ENCODE data around the gene PLCH2. TPM values are rescaled to one million over a fixed set of nuclear protein-coding genes. Genes with fewer than 3 reads are reported as not detected.

Gene PLCH2
- polyA plus RNA-seq, 1 of the 3 experiments (the other 2 are of a cell fraction) = 0.08 TPM

DNA sequence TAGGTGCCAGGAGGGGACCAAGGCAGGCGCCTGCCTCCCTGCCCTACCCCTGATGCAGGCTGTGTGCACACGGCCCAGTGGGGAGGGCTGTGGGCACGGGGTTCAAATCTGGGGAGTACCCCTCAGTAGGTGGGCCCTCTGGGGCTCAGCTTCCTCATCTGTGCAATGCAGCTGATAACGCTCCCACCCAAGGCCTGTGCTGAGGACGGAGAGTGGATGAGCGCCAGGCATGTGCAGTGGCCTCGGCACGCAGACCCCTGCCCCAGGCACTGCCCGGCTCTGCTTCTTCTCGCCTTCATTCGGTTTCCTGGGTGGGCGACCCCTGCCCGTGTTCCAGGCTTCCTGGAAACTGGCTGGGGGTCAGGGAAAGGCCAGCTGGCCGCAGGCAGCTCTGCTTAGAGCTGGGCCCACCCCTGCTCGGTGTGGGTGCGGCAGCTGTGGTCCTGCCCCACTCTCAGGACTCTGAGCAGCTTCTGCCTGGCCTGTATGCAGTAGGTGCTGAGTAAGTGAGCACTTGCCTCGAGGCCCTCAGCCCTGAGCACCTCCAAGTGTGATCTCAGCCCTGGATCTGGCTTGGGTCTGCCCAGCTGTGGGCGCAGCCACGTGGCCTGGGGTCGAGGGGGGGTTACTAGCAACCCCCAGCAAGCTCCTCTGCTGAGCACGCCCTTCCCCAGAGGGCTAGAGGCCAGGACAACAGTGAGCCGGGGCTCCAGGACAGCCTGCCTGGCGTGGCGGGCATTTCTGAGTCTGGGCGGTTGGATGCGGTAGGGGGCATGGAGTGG lies 68.2 kb downstream of the PLCH2 start (continued):
- TF ChIP-seq EZH2phosphoT487 (IDR thresholded peaks at IDR 0.05; ENCODE audit: borderline replicate concordance, low read depth) (no peak), USF1 (IDR thresholded peaks at IDR 0.05; ENCODE audit: borderline replicate concordance, low read depth) (no peak), NRF1 (IDR thresholded peaks at IDR 0.05; ENCODE audit: low read depth, low read length) (no peak), POLR2AphosphoS5 (IDR thresholded peaks at IDR 0.05; ENCODE audit: low read depth, low read length) (no peak), GABPA (IDR thresholded peaks at IDR 0.05; ENCODE audit: low read depth) (no peak), JUND (IDR thresholded peaks at IDR 0.05) (no peak)
- TF ChIP-seq, protein P1, sequence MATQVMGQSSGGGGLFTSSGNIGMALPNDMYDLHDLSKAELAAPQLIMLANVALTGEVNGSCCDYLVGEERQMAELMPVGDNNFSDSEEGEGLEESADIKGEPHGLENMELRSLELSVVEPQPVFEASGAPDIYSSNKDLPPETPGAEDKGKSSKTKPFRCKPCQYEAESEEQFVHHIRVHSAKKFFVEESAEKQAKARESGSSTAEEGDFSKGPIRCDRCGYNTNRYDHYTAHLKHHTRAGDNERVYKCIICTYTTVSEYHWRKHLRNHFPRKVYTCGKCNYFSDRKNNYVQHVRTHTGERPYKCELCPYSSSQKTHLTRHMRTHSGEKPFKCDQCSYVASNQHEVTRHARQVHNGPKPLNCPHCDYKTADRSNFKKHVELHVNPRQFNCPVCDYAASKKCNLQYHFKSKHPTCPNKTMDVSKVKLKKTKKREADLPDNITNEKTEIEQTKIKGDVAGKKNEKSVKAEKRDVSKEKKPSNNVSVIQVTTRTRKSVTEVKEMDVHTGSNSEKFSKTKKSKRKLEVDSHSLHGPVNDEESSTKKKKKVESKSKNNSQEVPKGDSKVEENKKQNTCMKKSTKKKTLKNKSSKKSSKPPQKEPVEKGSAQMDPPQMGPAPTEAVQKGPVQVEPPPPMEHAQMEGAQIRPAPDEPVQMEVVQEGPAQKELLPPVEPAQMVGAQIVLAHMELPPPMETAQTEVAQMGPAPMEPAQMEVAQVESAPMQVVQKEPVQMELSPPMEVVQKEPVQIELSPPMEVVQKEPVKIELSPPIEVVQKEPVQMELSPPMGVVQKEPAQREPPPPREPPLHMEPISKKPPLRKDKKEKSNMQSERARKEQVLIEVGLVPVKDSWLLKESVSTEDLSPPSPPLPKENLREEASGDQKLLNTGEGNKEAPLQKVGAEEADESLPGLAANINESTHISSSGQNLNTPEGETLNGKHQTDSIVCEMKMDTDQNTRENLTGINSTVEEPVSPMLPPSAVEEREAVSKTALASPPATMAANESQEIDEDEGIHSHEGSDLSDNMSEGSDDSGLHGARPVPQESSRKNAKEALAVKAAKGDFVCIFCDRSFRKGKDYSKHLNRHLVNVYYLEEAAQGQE (IDR thresholded peaks at IDR 0.05; ENCODE audit: low read depth, low read length) = no peak

- H3K9ac ChIP-seq = no peak overlapping the region
- POLR2A ChIA-PET = interaction anchor here (0.6 to 3.6 kb wide), 9 partner anchors 11 to 85 kb away, joined by 3 to 24 read pairs (median 6); partner anchors contain the start of genes PANK4 and PLCH2
- H3K4me2 ChIP-seq = no peak overlapping the region
- TF ChIP-seq, protein P2, sequence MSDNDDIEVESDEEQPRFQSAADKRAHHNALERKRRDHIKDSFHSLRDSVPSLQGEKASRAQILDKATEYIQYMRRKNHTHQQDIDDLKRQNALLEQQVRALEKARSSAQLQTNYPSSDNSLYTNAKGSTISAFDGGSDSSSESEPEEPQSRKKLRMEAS (IDR thresholded peaks at IDR 0.05; ENCODE audit: low read depth) = no peak
- no peak for TF ChIP-seq JUND (IDR thresholded peaks at IDR 0.05)
- no peak for TF ChIP-seq RFX5 (IDR thresholded peaks at IDR 0.05; ENCODE audit: low read length)
- TF ChIP-seq, protein P3, sequence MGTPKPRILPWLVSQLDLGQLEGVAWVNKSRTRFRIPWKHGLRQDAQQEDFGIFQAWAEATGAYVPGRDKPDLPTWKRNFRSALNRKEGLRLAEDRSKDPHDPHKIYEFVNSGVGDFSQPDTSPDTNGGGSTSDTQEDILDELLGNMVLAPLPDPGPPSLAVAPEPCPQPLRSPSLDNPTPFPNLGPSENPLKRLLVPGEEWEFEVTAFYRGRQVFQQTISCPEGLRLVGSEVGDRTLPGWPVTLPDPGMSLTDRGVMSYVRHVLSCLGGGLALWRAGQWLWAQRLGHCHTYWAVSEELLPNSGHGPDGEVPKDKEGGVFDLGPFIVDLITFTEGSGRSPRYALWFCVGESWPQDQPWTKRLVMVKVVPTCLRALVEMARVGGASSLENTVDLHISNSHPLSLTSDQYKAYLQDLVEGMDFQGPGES (IDR thresholded peaks at IDR 0.05; ENCODE audit: low read depth, low read length) = no peak
- no peak for TF ChIP-seq TEAD4 (IDR thresholded peaks at IDR 0.05; ENCODE audit: borderline replicate concordance, insufficient read depth)
- TF ChIP-seq USF1 (IDR thresholded peaks at IDR 0.05; ENCODE audit: borderline replicate concordance, low read depth) = no peak
- TF ChIP-seq, protein P4, sequence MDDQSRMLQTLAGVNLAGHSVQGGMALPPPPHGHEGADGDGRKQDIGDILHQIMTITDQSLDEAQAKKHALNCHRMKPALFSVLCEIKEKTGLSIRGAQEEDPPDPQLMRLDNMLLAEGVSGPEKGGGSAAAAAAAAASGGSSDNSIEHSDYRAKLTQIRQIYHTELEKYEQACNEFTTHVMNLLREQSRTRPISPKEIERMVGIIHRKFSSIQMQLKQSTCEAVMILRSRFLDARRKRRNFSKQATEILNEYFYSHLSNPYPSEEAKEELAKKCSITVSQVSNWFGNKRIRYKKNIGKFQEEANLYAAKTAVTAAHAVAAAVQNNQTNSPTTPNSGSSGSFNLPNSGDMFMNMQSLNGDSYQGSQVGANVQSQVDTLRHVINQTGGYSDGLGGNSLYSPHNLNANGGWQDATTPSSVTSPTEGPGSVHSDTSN (IDR thresholded peaks at IDR 0.05) = no peak
- TF ChIP-seq NRF1 (IDR thresholded peaks at IDR 0.05; ENCODE audit: low read depth, low read length) = no peak
- TF ChIP-seq YY1 (IDR thresholded peaks at IDR 0.05; ENCODE audit: low read depth) = no peak
- no peak for TF ChIP-seq FOXM1 (IDR thresholded peaks at IDR 0.05; ENCODE audit: low read depth)
- TF ChIP-seq FOXJ3 (CRISPR knock-in tag; IDR thresholded peaks at IDR 0.05) = no peak
- no peak for TF ChIP-seq SMC3 (IDR thresholded peaks at IDR 0.05; ENCODE audit: low read depth, low read length)
- no peaks in the 10 kb centered on the region for H3F3A ChIP-seq (replicated peaks; ENCODE audit: insufficient read depth)
- no peaks in the 10 kb centered on the region for H3K9me2 ChIP-seq
- CTCF ChIA-PET = interaction anchor here (0.8 to 5.1 kb wide), 12 partner anchors 13 to 131 kb away, joined by 3 to 53 read pairs (median 7); partner anchors contain the start of gene HES5
- H3K36me3 ChIP-seq (replicated peaks in 1 of 2; ENCODE audit: control insufficient read depth in 1 of 2, insufficient read depth in 2 of 2, low read length in 1 of 2) = no peaks in the 10 kb centered on the region
- no peaks in the 10 kb centered on the region for H3K27me3 ChIP-seq (ENCODE audit: insufficient read depth)
- H3K9me3 ChIP-seq = no peaks in the 10 kb centered on the region
- H3K27ac ChIP-seq (ENCODE audit: low read depth in 2 of 2, low read length in 1 of 2) = peak overlapping the region in 1 of 2 experiments; percentile 97; a peak in 2 of 4 replicates
- peaks cover 0 to 56% of the 10 kb centered on the region in 2 experiments; a peak in 1 of 4 replicates for H3K4me1 ChIP-seq (ENCODE audit: control insufficient read depth in 1 of 2, insufficient read depth in 2 of 2, low read depth in 1 of 2, low read length in 1 of 2)
- H3K79me2 ChIP-seq (ENCODE audit: insufficient read depth) = no peaks in the 10 kb centered on the region
- no peaks in the 10 kb centered on the region for H4K20me1 ChIP-seq (ENCODE audit: insufficient read depth)
- no CpG with 5 or more reads among the region's 19 CpGs for WGBS (ENCODE audit: low lambda C conversion rate)
- H3K4me3 ChIP-seq (ENCODE audit: low read depth in 2 of 2, low read length in 1 of 2) = no peak overlapping the region
- DNase-seq = no peak
- H2AFZ ChIP-seq (ENCODE audit: low read depth) = no peak overlapping the region
Measured at GRCh38 chr1:2544875-2545640, 69.0 kb downstream of the PLCH2 start.
